WERI-Rb-1 (cell line): ENCODE results near the gene APBA2.

Experiments
- DNase-seq: peaks from one replicate; pipeline ENCODE4 v3.0.0-alpha.2; 2020
- H3K27ac ChIP-seq: fragments of 250-450 bp; sonication (Bioruptor Pico); 2 replicates; pipeline ENCODE4 v1.5.1; 2020; ENCODE audit warnings: mild to moderate bottlenecking, moderate library complexity
- H3K27me3 ChIP-seq: fragments of 250-450 bp; sonication (Bioruptor Pico); 2 replicates; pipeline ENCODE4 v1.5.1; 2021; ENCODE audit warnings: mild to moderate bottlenecking, low read depth, moderate library complexity; ENCODE audit not compliant: insufficient read depth, severe bottlenecking
- H3K36me3 ChIP-seq: fragments of 250-450 bp; sonication (Bioruptor Pico); 2 replicates; pipeline ENCODE4 v1.5.1; 2020; ENCODE audit warnings: mild to moderate bottlenecking, moderate library complexity
- H3K4me3 ChIP-seq: 2 replicates; pipeline ENCODE4 v1.5.1; 2011; ENCODE audit warnings: low read depth, mild to moderate bottlenecking, control low read depth, low read length
- H3K9me3 ChIP-seq: fragments of 250-450 bp; sonication (Bioruptor Pico); 2 replicates; pipeline ENCODE4 v1.5.1; 2021; ENCODE audit warnings: mild to moderate bottlenecking, moderate library complexity; ENCODE audit not compliant: severe bottlenecking
- TF ChIP-seq, protein P1 (sequence below): IDR thresholded peaks from 2 replicates; pipeline ENCODE4 v1.5.1; 2011; ENCODE audit warnings: low read depth, mild to moderate bottlenecking, control low read depth, inconsistent platforms, low read length

APBA2 gene

DNA sequence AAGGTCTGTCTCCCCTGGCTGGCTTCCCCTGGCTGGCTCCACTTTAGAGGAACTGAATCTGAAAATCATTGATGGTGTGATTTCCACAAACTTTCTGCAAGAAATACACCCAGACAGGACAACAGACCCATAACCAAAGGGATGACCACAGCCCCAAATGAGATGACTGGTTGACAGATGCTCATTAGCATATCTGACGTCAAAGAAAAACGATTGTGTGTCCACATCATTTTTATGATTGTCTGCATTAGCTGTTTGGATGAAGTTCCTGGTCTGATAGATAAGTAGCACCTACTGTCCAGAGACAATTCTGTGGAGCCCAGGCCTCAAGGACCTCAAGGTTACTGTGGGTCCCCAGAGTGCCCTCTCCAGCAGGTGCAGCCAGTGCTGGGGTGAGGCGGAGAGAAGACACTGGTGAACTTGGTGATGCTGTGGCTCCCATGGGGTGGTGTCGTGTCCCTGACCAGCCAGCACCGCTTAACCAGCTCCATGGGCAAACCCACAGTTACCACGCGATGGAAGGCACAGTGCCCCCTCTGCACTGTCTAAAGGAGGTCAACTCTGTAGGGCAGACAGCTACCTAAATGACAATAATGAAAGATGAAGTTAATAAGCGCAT lies 256.5 kb downstream of the APBA2 start:
- no peak for DNase-seq
- Histone ChIP-seq H3K4me3 (no peak overlapping the region), H3K36me3 (no peaks in the 10 kb centered on the region), H3K27me3 (peaks cover 74% of the 10 kb centered on the region), H3K27ac (no peak overlapping the region), H3K9me3 (no peaks in the 10 kb centered on the region)
- TF ChIP-seq, protein P1, sequence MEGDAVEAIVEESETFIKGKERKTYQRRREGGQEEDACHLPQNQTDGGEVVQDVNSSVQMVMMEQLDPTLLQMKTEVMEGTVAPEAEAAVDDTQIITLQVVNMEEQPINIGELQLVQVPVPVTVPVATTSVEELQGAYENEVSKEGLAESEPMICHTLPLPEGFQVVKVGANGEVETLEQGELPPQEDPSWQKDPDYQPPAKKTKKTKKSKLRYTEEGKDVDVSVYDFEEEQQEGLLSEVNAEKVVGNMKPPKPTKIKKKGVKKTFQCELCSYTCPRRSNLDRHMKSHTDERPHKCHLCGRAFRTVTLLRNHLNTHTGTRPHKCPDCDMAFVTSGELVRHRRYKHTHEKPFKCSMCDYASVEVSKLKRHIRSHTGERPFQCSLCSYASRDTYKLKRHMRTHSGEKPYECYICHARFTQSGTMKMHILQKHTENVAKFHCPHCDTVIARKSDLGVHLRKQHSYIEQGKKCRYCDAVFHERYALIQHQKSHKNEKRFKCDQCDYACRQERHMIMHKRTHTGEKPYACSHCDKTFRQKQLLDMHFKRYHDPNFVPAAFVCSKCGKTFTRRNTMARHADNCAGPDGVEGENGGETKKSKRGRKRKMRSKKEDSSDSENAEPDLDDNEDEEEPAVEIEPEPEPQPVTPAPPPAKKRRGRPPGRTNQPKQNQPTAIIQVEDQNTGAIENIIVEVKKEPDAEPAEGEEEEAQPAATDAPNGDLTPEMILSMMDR: no peak

GRCh38 chr15:29143293-29143692 lies 257.5 kb downstream of the APBA2 start:
- TF ChIP-seq, protein P1: no peak
- no peak for DNase-seq

DNA sequence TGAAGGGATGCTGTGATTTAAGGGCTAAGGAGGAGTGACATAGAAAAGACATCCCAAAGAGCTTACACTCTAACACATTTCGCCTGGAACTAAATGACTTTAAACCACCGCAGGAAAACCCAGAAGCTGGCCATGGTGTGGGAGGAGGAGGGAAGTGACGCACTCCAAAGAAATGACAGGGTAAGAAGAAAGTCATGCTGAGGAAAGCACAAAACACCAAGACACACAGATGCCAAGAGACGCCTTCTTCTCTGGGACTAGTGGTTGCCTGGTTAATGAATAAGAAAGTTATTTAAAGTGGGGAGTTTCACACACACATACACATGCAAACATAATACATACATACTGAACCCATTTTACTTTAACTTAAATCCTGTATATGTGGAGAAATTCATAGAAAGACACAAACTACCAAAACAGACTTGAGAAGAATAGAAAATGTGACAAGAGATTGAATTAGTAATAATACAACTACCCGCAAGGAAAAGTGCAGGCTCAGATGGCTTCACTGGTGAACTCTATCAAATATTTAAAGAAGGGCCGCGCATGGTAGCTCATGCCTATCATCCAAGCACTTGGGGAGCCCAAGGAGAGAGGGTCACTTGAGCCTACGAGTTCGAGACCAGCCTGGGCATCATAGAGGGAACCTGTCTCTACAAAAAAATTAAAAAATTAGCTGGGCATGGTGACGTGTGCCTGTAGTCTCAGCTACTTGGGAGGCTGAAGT lies 258.3 kb downstream of the APBA2 start:
- DNase-seq: no peak
- no peaks in the 10 kb centered on the region for H3K9me3 ChIP-seq
- H3K36me3 ChIP-seq: no peaks in the 10 kb centered on the region
- H3K4me3 ChIP-seq: no peak overlapping the region
- peaks cover 84% of the 10 kb centered on the region for H3K27me3 ChIP-seq
- TF ChIP-seq, protein P1: no peak
- H3K27ac ChIP-seq: no peak overlapping the region

More at GRCh38 chr15:29143293-29143692, 257.5 kb downstream of the APBA2 start:
- no peaks in the 10 kb centered on the region for H3K9me3 ChIP-seq
- H3K4me3 ChIP-seq: no peak overlapping the region
- H3K27me3 ChIP-seq: peaks cover 78% of the 10 kb centered on the region
- no peak overlapping the region for H3K27ac ChIP-seq
- no peaks in the 10 kb centered on the region for H3K36me3 ChIP-seq

DNA sequence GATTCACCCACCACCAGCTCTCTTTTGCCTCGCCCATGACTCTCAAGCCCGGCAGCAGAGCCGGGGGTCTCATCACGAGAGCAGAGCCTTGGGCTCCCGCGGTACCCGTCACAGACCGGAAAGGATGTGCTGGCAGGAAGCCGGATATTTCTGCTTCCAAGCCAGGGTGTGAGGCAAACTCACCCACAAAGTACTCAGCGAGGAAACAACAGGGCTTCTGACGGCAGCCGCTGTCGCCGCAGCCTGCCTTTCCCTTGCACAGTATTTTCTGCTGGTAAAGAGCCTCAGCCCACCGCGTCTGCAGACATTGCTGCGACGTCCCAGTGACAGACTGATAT lies 263.9 kb downstream of the APBA2 start:
- H3K9me3 ChIP-seq: no peaks in the 10 kb centered on the region
- H3K27me3 ChIP-seq: peaks cover 79% of the 10 kb centered on the region
- no peak overlapping the region for H3K4me3 ChIP-seq
- no peaks in the 10 kb centered on the region for H3K36me3 ChIP-seq
- TF ChIP-seq, protein P1: no peak
- no peak for DNase-seq
- no peak overlapping the region for H3K27ac ChIP-seq

- DNase-seq: no peak
- peaks cover 78% of the 10 kb centered on the region for H3K27me3 ChIP-seq
- no peak overlapping the region for H3K4me3 ChIP-seq
- TF ChIP-seq, protein P1: no peak
- H3K9me3 ChIP-seq: no peaks in the 10 kb centered on the region
- H3K27ac ChIP-seq: no peak overlapping the region
- H3K36me3 ChIP-seq: no peaks in the 10 kb centered on the region
Measured at GRCh38 chr15:29150515-29151483, 265.0 kb downstream of the APBA2 start.
